ENCODE results near the gene CIBAR2.

The CIBAR2 gene

DNA sequence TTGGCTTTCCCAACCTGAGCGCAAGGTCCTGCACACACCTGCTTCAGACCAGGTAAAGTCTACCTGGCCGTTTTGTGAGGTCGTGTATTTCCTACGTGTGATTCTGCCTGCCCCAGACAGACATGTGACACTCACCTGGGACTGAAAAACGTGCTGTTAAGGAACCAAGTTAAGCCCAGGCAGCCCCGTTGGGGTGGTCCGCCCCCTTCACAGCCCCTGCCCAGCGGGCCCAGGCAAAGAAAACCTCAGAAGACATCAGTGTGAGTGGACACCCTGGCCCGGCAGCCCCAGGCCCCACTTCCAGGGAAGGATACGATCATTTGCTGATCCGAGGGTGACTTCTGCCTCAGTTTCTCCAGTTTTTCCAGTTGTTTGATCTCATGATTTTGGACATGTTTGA, 4.7 kb downstream of the CIBAR2 start:
- H3K4me1 Mint-ChIP-seq (ENCODE audit: low read depth): peaks cover 17% of the 10 kb centered on the region
- no peaks in the 10 kb centered on the region for H3K27me3 Mint-ChIP-seq (ENCODE audit: low read depth)
- H3K9me3 Mint-ChIP-seq: no peaks in the 10 kb centered on the region
- no peak overlapping the region for H3K27ac Mint-ChIP-seq
- DNase-seq (ENCODE audit: low spot score): no peak
- H3K4me3 Mint-ChIP-seq: no peak overlapping the region
- H3K36me3 Mint-ChIP-seq (ENCODE audit: low read depth): no peaks in the 10 kb centered on the region

GRCh38 chr16:85107083-85107482, 5.2 kb downstream of the CIBAR2 start:
- Mint-ChIP-seq H3K4me1 (ENCODE audit: low read depth) (peaks cover 17% of the 10 kb centered on the region), H3K27me3 (ENCODE audit: low read depth) (no peaks in the 10 kb centered on the region), H3K4me3 (no peak overlapping the region), H3K9me3 (no peaks in the 10 kb centered on the region), H3K27ac (no peak overlapping the region), H3K36me3 (ENCODE audit: low read depth) (no peaks in the 10 kb centered on the region)
- no peak for DNase-seq (ENCODE audit: low spot score)

- Mint-ChIP-seq H3K27ac (no peak overlapping the region), H3K27me3 (ENCODE audit: low read depth) (no peaks in the 10 kb centered on the region), H3K4me1 (ENCODE audit: low read depth) (peaks cover 17% of the 10 kb centered on the region), H3K9me3 (no peaks in the 10 kb centered on the region), H3K4me3 (no peak overlapping the region), H3K36me3 (ENCODE audit: low read depth) (no peaks in the 10 kb centered on the region)
- DNase-seq (ENCODE audit: low spot score): no peak
Measured at GRCh38 chr16:85105475-85105874, 6.8 kb downstream of the CIBAR2 start.

GRCh38 chr16:85104821-85105391, 7.4 kb downstream of the CIBAR2 start:
- Mint-ChIP-seq H3K4me3 (peak overlapping the region; percentile 32), H3K4me1 (ENCODE audit: low read depth) (peaks cover 17% of the 10 kb centered on the region), H3K9me3 (no peaks in the 10 kb centered on the region), H3K27ac (peak overlapping the region; percentile 52), H3K36me3 (ENCODE audit: low read depth) (no peaks in the 10 kb centered on the region), H3K27me3 (ENCODE audit: low read depth) (no peaks in the 10 kb centered on the region)
- DNase-seq (ENCODE audit: low spot score): no peak

GRCh38 chr16:85104147-85104546, 8.1 kb downstream of the CIBAR2 start:
- no peak overlapping the region for H3K27ac Mint-ChIP-seq
- DNase-seq (ENCODE audit: low spot score): no peak
- no peaks in the 10 kb centered on the region for H3K27me3 Mint-ChIP-seq (ENCODE audit: low read depth)
- H3K4me3 Mint-ChIP-seq: no peak overlapping the region
- no peaks in the 10 kb centered on the region for H3K36me3 Mint-ChIP-seq (ENCODE audit: low read depth)
- H3K4me1 Mint-ChIP-seq (ENCODE audit: low read depth): peaks cover 17% of the 10 kb centered on the region
- H3K9me3 Mint-ChIP-seq: no peaks in the 10 kb centered on the region

- H3K27me3 Mint-ChIP-seq (ENCODE audit: low read depth): no peaks in the 10 kb centered on the region
- no peaks in the 10 kb centered on the region for H3K9me3 Mint-ChIP-seq
- H3K27ac Mint-ChIP-seq: no peak overlapping the region
- no peak overlapping the region for H3K4me3 Mint-ChIP-seq
- DNase-seq (ENCODE audit: low spot score): no peak
- peaks cover 17% of the 10 kb centered on the region for H3K4me1 Mint-ChIP-seq (ENCODE audit: low read depth)
- no peaks in the 10 kb centered on the region for H3K36me3 Mint-ChIP-seq (ENCODE audit: low read depth)
Measured at GRCh38 chr16:85103114-85104079, 8.9 kb downstream of the CIBAR2 start.

GRCh38 chr16:85101956-85102630, 10.2 kb downstream of the CIBAR2 start:
- Mint-ChIP-seq H3K9me3 (no peaks in the 10 kb centered on the region), H3K36me3 (ENCODE audit: low read depth) (no peaks in the 10 kb centered on the region), H3K4me3 (no peak overlapping the region), H3K4me1 (ENCODE audit: low read depth) (peaks cover 17% of the 10 kb centered on the region), H3K27me3 (ENCODE audit: low read depth) (no peaks in the 10 kb centered on the region), H3K27ac (no peak overlapping the region)
- no peak for DNase-seq (ENCODE audit: low spot score)

GRCh38 chr16:85100265-85100664, 12.0 kb downstream of the CIBAR2 start:
- no peak overlapping the region for H3K4me3 Mint-ChIP-seq
- no peak overlapping the region for H3K27ac Mint-ChIP-seq
- H3K9me3 Mint-ChIP-seq: no peaks in the 10 kb centered on the region
- DNase-seq (ENCODE audit: low spot score): no peak
- H3K27me3 Mint-ChIP-seq (ENCODE audit: low read depth): no peaks in the 10 kb centered on the region
- no peaks in the 10 kb centered on the region for H3K36me3 Mint-ChIP-seq (ENCODE audit: low read depth)
- H3K4me1 Mint-ChIP-seq (ENCODE audit: low read depth): peaks cover 10% of the 10 kb centered on the region

GRCh38 chr16:85098565-85098964, 13.7 kb downstream of the CIBAR2 start:
- Mint-ChIP-seq H3K27me3 (ENCODE audit: low read depth) (no peaks in the 10 kb centered on the region), H3K9me3 (no peaks in the 10 kb centered on the region), H3K4me3 (no peak overlapping the region), H3K4me1 (ENCODE audit: low read depth) (peaks cover 2% of the 10 kb centered on the region), H3K27ac (no peak overlapping the region), H3K36me3 (ENCODE audit: low read depth) (no peaks in the 10 kb centered on the region)
- DNase-seq (ENCODE audit: low spot score): no peak

DNA sequence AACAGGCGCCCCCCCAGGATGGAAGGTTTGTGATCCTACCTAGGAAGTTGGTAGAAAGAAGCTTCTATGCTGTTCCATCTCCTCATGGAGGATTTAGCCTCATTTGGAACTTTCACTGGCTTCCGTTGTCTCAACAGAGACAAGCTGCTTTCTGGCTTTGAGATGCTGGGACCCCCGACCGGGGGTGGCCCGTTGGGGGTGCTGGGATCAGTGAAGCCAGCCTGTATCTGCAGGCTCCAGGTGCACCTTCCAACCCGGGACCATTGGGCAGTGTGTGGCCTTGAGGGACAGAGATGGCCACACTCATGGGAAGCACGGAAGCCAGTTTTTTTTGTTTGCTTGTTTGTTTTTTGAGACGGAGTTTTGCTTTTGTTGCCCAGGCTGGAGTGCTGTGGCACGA, 15.4 kb downstream of the CIBAR2 start:
- Mint-ChIP-seq H3K27me3 (ENCODE audit: low read depth) (no peaks in the 10 kb centered on the region), H3K36me3 (ENCODE audit: low read depth) (no peaks in the 10 kb centered on the region), H3K4me3 (no peak overlapping the region), H3K27ac (no peak overlapping the region), H3K4me1 (ENCODE audit: low read depth) (no peaks in the 10 kb centered on the region), H3K9me3 (no peaks in the 10 kb centered on the region)
- DNase-seq (ENCODE audit: low spot score): no peak

DNA sequence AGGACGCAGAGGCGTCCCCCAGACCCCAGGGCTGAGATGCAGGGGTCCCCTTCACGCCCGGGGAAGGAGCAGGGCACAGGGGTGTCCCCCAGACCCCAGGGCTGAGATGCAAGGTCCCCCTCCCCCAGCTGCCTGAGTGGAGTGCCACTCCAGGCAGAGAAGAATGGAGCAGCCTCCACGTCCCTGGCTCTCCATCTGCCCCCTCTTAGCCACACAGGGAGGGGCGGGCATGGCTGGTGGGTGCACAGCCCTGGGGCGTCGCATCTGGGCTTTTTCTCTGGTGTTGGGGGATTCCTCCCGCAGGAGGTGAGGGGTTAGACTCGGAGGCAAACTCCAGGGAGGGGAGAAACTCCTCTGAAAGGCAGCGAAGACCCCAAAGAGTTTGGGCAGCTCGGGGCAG, 17.5 kb downstream of the CIBAR2 start:
- Mint-ChIP-seq H3K27me3 (ENCODE audit: low read depth) (no peaks in the 10 kb centered on the region), H3K27ac (no peak overlapping the region), H3K36me3 (ENCODE audit: low read depth) (no peaks in the 10 kb centered on the region), H3K9me3 (no peaks in the 10 kb centered on the region), H3K4me1 (ENCODE audit: low read depth) (no peaks in the 10 kb centered on the region), H3K4me3 (no peak overlapping the region)
- no peak for DNase-seq (ENCODE audit: low spot score)

DNA sequence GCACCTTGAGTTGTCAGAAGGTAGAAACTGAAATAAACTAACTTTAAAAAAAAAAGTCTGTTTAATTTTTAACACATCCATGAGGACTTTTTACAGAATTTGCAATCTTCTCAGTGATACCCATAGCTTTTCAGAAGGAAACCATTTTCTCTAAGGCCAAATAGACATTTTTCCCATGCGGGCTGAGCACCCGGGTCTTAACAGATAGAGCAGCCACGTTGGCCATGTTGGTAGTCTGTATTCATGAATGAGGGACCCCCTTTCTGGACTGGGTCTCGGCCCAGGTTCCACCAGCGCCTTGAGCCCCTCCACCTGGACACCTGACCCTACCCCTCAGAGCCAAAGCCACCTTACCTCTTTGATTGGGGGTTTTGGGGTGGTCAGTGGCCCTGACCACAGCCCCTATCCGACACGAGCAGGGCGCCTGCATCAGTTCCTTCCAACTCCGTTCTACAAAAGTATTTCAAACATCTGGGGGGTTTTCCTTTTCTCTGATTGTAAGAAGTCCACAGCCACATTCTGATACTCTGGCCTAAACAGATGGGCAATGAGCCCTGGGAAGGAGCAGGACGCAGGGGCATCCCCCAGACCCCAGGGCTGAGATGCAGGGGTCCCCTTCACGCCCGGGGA, 18.0 kb downstream of the CIBAR2 start:
- H3K27me3 Mint-ChIP-seq (ENCODE audit: low read depth): no peaks in the 10 kb centered on the region
- H3K4me1 Mint-ChIP-seq (ENCODE audit: low read depth): no peaks in the 10 kb centered on the region
- H3K9me3 Mint-ChIP-seq: no peaks in the 10 kb centered on the region
- H3K36me3 Mint-ChIP-seq (ENCODE audit: low read depth): no peaks in the 10 kb centered on the region
- no peak overlapping the region for H3K27ac Mint-ChIP-seq
- DNase-seq (ENCODE audit: low spot score): no peak
- H3K4me3 Mint-ChIP-seq: no peak overlapping the region

DNA sequence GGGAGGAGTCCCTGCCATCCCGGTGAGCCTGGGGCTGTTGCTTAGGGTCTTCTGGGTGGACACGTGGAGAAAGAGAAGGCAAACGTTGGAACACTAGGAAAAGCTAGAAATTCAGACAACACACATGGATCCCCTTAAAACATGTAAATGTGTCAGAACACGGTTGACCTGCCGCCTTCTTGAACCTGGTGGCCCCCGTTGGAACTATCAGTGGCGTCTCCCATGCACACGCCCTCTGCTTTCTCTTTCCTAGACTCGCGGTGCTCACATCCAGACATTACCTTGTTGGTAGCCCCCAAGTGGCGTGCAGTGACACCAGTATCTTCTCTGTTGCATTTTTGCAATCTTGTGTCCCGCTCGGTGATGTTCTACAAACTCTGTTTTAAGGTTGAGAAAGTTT, 18.6 kb downstream of the CIBAR2 start:
- Mint-ChIP-seq H3K4me1 (ENCODE audit: low read depth) (no peaks in the 10 kb centered on the region), H3K9me3 (no peaks in the 10 kb centered on the region), H3K27ac (no peak overlapping the region), H3K4me3 (no peak overlapping the region), H3K36me3 (ENCODE audit: low read depth) (no peaks in the 10 kb centered on the region), H3K27me3 (ENCODE audit: low read depth) (no peaks in the 10 kb centered on the region)
- no peak for DNase-seq (ENCODE audit: low spot score)

GRCh38 chr16:85092851-85093250, 19.4 kb downstream of the CIBAR2 start:
- H3K36me3 Mint-ChIP-seq (ENCODE audit: low read depth): no peaks in the 10 kb centered on the region
- no peak for DNase-seq (ENCODE audit: low spot score)
- H3K9me3 Mint-ChIP-seq: no peaks in the 10 kb centered on the region
- H3K27ac Mint-ChIP-seq: no peak overlapping the region
- no peaks in the 10 kb centered on the region for H3K27me3 Mint-ChIP-seq (ENCODE audit: low read depth)
- H3K4me1 Mint-ChIP-seq (ENCODE audit: low read depth): no peaks in the 10 kb centered on the region
- no peak overlapping the region for H3K4me3 Mint-ChIP-seq
